ENCODE data around the gene TMEM69. TPM values are rescaled to one million over a fixed set of nuclear protein-coding genes. Genes with fewer than 3 reads are reported as not detected.

The TMEM69 gene
- total RNA-seq, 1 experiment from 2014 or later: 39.3 TPM

- TF ChIP-seq ELF1 (IDR thresholded peaks at IDR 0.05; ENCODE audit: borderline replicate concordance, low read depth) (no peak), CBX3 (IDR thresholded peaks at IDR 0.05; ENCODE audit: low read depth) (no peak), SP1 (IDR thresholded peaks at IDR 0.05; ENCODE audit: low read depth) (no peak), SRF (IDR thresholded peaks at IDR 0.05; ENCODE audit: low read depth) (no peak)
- TF ChIP-seq, protein P1, sequence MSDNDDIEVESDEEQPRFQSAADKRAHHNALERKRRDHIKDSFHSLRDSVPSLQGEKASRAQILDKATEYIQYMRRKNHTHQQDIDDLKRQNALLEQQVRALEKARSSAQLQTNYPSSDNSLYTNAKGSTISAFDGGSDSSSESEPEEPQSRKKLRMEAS (IDR thresholded peaks at IDR 0.05): no peak
Measured at GRCh38 chr1:45686015-45686287, 2.0 kb upstream of the TMEM69 start (continued).

DNA sequence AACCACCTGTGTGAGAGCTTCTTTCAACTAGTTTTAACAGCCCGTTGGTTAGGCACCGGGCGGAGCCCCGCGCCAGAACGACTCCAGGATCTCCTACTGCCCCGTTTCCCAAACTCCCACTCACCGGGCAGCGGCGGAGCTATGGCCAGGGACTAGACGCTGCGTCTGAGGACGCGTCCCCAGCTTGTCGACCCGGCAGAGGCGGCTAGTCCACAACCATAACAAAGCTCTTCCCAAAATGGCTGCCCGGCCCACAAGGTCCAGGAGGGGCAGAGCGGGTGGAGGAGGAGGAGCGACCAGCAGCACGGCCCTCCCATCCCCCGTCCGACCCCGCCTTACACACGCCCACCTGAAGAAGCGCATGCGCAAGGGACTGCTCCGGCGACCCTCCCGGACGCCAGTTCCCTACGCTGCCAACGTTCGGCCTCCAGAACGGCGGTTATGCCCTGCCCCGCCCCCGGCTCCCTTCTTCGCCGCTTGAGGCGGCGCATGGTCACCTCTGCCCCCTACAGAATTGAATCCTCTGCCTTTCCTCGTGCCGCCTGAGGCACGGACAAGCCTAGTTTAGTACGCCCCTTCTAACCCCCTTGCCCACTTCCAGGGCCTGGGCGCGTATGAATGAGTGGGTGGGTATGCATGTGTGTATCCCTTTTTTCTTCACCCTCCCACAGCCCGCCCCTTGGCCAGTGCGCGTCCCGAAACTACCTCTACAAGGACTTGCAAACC lies 1.5 kb upstream of the TMEM69 start, which contains the start of gene GPBP1L1:
Gene GPBP1L1, minus strand, starts transcription at position 246 of the 726 bp plus-strand sequence. CDS start 27,446 bp downstream, outside the sequence.
- Histone ChIP-seq H2AFZ (ENCODE audit: low read depth, low read length, poor library complexity, severe bottlenecking) (no peak within 1 kb of the TSS), H3K9ac (ENCODE audit: low read length) (peak within 1 kb of the TSS; percentile 91), H3K9me3 (ENCODE audit: control insufficient read depth in 1 of 2, insufficient read depth in 1 of 2, low read depth in 1 of 2, low read length in 2 of 2) (no peaks in the 10 kb centered on the region), H3K27me3 (ENCODE audit: insufficient read depth, low read length) (no peaks in the 10 kb centered on the region), H3K79me2 (ENCODE audit: insufficient read depth, low read length) (peaks cover 84% of the 10 kb centered on the region), H3K27ac (ENCODE audit: low read depth, low read length) (peak within 1 kb of the TSS; percentile 94), H4K20me1 (ENCODE audit: insufficient read depth) (peaks cover 5% of the 10 kb centered on the region; the same call in 1 of the 2 replicates), H3K4me2 (ENCODE audit: low read length) (peak within 1 kb of the TSS; percentile 89), H3K4me3 (replicated peaks in 1 of 2; ENCODE audit: low read depth in 1 of 2, low read length in 2 of 2) (peak within 1 kb of the TSS; percentile 56 to 77), H3K9me2 (ENCODE audit: insufficient read depth) (no peaks in the 10 kb centered on the region), H3K4me1 (ENCODE audit: control insufficient read depth in 1 of 2, insufficient read depth in 2 of 2, low read length in 2 of 2) (peaks cover 3 to 23% of the 10 kb centered on the region in 2 experiments; a peak in 3 of 4 replicates), H3K36me3 (ENCODE audit: control insufficient read depth in 1 of 2, insufficient read depth in 2 of 2, low read length in 2 of 2) (peaks cover 0 to 10% of the 10 kb centered on the region in 2 experiments; a peak in 3 of 4 replicates)
- no peak for TF ChIP-seq ATF3 (IDR thresholded peaks at IDR 0.05)
- no peak for TF ChIP-seq EGR1 (IDR thresholded peaks at IDR 0.05; ENCODE audit: low read depth)
- peak; percentile 96 for TF ChIP-seq YY1 (IDR thresholded peaks at IDR 0.05; ENCODE audit: extremely low read depth, insufficient replicate concordance, low read depth, low read length)
- peak; percentile 60 for TF ChIP-seq POLR2A (IDR thresholded peaks at IDR 0.05; ENCODE audit: borderline replicate concordance, extremely low read depth, insufficient read depth, insufficient read length)
- TF ChIP-seq ELF1 (IDR thresholded peaks at IDR 0.05; ENCODE audit: borderline replicate concordance, low read depth): no peak
- TF ChIP-seq POLR2AphosphoS5 (IDR thresholded peaks at IDR 0.05; ENCODE audit: low read depth, low read length): peak; percentile 94
- CTCF ChIA-PET: interaction anchor here (1.4 kb wide), 1 partner anchor 10 kb away, joined by 4 read pairs; no protein-coding TSS in a partner anchor
- RAD21 ChIA-PET (ENCODE audit: low non-redundant PET in 1 of 2, low total read pairs in 2 of 2, uncharacterized antibody in 2 of 2, unreplicated experiment in 2 of 2): no interaction called here
- peak; percentile 76 for ATAC-seq
- POLR2A ChIA-PET: interaction anchor here (0.6 to 1.5 kb wide), 7 partner anchors 8 to 494 kb away, joined by 3 to 6 read pairs (median 3); partner anchors contain the start of genes CCDC163, MMACHC and PRDX1
- intact Hi-C loops (cut with micrococcal nuclease): loop anchor here (2.0 to 10.0 kb wide), 3 partner anchors 64 to 162 kb away; partner anchors contain the start of genes IPP, MAST2 and PRDX1
- BruUV-seq (replicated peaks): TSS peak; percentile 39
- peak; percentile 91 for DNase-seq (ENCODE audit: low read depth, low spot score)

Measured in HCT116 (cell line).